HG03442 (cell line): ENCODE data around the gene DDX50.
A peak's percentile ranks its signal among the peaks of the same experiment; 100 is the strongest.
"Not testable (repeated sequence)": the region's sequence is repeated elsewhere in the genome, so short reads cannot be mapped to it uniquely, and the experiment has no call there.

ENCODE experiments used
- ATAC-seq: cut with Tn5 transposase; IDR thresholded peaks from one replicate; pipeline ENCODE4 v1.9.1; 2021; ENCODE audit warnings: mild to moderate bottlenecking, moderate library complexity; ENCODE audit not compliant: unreplicated experiment

Gene DDX50

GRCh38 chr10:68975936-68976473 is 74.9 kb downstream of the DDX50 start:
- not testable (repeated sequence) for ATAC-seq

DNA sequence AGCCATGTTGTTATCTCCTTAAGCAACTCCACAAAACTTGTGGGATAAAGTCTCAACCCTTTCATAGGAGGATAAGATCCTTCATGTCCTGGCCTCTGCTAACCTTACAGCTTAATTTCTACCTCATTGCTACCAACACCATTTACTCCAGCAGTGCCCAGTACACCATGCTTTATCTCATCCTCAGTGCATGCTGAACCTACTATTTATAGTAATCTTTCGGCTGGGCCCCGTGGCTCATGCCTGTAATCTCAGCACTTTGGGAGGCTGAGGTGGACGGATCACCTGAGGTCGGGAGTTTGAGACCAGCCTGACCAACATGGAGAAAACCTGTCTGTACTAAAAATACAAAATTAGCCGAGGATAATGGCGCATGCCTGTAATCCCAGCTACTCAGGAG is 78.6 kb downstream of the DDX50 start:
- not testable (repeated sequence) for ATAC-seq

GRCh38 chr10:68981074-68981473 is 80.0 kb downstream of the DDX50 start:
- no peak for ATAC-seq

DNA sequence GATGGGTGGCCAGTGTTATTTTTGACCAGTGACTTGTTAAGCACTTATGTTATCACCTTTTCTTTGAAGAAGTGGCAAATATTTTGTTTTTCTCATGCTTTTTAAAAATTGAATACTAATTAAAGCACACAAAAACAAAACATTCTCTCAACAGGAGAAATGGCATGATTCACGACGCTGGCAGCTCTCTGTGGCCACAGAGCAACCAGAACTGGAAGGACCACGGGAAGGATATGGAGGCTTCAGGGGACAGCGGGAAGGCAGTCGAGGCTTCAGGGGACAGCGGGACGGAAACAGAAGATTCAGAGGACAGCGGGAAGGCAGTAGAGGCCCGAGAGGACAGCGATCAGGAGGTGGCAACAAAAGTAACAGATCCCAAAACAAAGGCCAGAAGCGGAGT is 81.3 kb downstream of the DDX50 start:
- ATAC-seq: no peak

DNA sequence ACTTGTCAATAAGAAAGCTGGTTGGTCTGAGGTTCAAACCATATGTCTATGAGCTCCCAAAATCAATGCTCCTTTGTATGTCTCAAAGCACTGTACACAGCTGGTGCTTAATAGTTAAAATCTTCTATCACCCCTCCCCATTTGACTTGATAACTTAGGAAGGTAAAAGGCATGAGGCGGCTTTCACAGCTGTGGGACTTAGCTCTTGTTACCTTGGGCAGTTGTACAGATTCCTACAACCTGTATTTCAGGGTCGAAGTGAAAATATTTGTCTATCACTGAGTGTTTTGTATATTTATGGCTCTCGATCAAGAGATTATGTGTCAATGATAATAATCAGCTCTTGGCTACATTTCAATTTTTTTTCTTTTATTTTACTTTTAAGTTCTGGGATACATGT is 86.5 kb downstream of the DDX50 start:
- no peak for ATAC-seq

- peak; percentile 72 for ATAC-seq
Observed at GRCh38 chr10:68988530-68989316, 87.6 kb downstream of the DDX50 start, which contains the start of gene KIFBP. Gene KIFBP (plus strand): TSS chr10:68988803. CDS start chr10:68988833, 30 bp downstream.

DNA sequence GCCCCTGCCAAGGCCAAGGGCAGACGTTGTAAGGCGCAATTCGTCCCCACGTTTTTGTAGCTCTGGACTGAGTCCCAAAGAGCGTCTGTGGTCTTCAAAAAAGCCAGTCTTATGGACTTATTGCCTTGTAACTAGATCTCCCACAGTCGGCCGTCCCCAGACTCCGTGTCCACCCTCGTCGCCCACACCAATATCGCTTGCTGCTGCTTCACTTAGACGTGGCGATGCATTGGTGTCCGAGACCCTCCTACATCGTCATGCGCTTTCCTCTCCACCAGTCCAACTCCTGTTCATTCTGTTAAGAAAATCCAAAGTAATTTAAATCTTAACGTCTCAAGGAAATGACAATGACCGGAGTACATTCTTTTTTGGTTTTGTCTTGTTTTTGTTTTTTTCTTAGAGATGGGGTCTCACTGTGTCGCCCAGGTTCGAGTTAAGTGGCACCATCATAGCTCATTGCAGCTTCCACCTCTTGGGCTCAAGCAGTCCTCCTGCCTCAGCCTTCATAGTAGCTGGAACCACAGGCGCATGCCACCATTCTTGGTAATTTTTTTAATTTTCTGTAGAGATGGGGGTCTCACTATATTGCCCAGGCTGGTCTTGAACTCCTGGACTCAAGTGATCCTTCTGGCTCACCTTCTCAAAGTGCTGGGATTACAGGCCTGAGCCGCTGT is 88.3 kb downstream of the DDX50 start:
- ATAC-seq: no peak

GRCh38 chr10:68992636-68993440 is 91.7 kb downstream of the DDX50 start:
- ATAC-seq: no peak
